Neural progenitor cell (in vitro differentiated cells): ENCODE data around the gene PRICKLE2. TPM values are rescaled to one million over a fixed set of nuclear protein-coding genes. Genes with fewer than 3 reads are reported as not detected.
A peak's percentile ranks its signal among the peaks of the same experiment; 100 is the strongest.

Source experiments
- DNase-seq: peaks from one replicate; pipeline ENCODE4 v3.0.0-alpha.2; 2016; ENCODE audit warnings: low spot score
- H2AFZ ChIP-seq: fragments of 200-600 bp; sonication (generic); replicated peaks from 2 replicates; pipeline ENCODE4 v1.6.1; 2016; ENCODE audit warnings: antibody characterized with exemption
- H3F3A ChIP-seq: fragments of 200-600 bp; sonication (generic); 2 replicates; pipeline ENCODE4 v1.6.1; 2016; ENCODE audit warnings: antibody characterized with exemption, low read depth
- H3K27ac ChIP-seq: fragments of 200-600 bp; sonication (generic); 2 replicates; pipeline ENCODE4 v1.5.1; 2016; ENCODE audit warnings: mild to moderate bottlenecking
- H3K27me3 ChIP-seq: fragments of 200-600 bp; sonication (generic); 2 replicates; pipeline ENCODE4 v1.6.1; 2016; ENCODE audit warnings: mild to moderate bottlenecking, moderate library complexity
- H3K36me3 ChIP-seq: fragments of 200-600 bp; sonication (generic); 2 replicates; pipeline ENCODE4 v1.5.1; 2016
- H3K4me1 ChIP-seq: fragments of 200-600 bp; sonication (generic); 2 replicates; pipeline ENCODE4 v1.6.1; 2016; ENCODE audit warnings: mixed run types
- H3K4me2 ChIP-seq: fragments of 200-600 bp; sonication (generic); 2 replicates; pipeline ENCODE4 v1.6.1; 2016
- H3K4me3 ChIP-seq: fragments of 200-600 bp; sonication (generic); 2 replicates; pipeline ENCODE4 v1.5.1; 2016
- H3K79me2 ChIP-seq: fragments of 200-600 bp; sonication (generic); 2 replicates; pipeline ENCODE4 v1.6.1; 2016; ENCODE audit warnings: low read depth
- H3K9ac ChIP-seq: fragments of 200-600 bp; sonication (generic); 2 replicates; pipeline ENCODE4 v1.6.1; 2016
- H3K9me3 ChIP-seq: fragments of 200-600 bp; sonication (generic); 2 replicates; pipeline ENCODE4 v1.5.1; 2016; ENCODE audit warnings: low read depth
- H4K20me1 ChIP-seq: fragments of 200-600 bp; sonication (generic); 2 replicates; pipeline ENCODE4 v1.6.1; 2016; ENCODE audit warnings: low read depth
- H3K27ac Mint-ChIP-seq: 3 replicates; pipeline ENCODE4 v1.8.0; 2021; ENCODE audit warnings: mixed read lengths
- H3K27me3 Mint-ChIP-seq: 2 replicates; pipeline ENCODE4 v1.8.0; 2022; ENCODE audit warnings: low read depth, mild to moderate bottlenecking, inconsistent platforms, moderate library complexity, mixed read lengths; ENCODE audit not compliant: insufficient read depth
- H3K36me3 Mint-ChIP-seq: 3 replicates; pipeline ENCODE4 v1.8.0; 2021; ENCODE audit warnings: mixed read lengths
- H3K4me1 Mint-ChIP-seq: 3 replicates; pipeline ENCODE4 v1.8.0; 2021; ENCODE audit warnings: mixed read lengths
- H3K4me3 Mint-ChIP-seq: 3 replicates; pipeline ENCODE4 v1.8.0; 2021; ENCODE audit warnings: mild to moderate bottlenecking, moderate library complexity, mixed read lengths
- H3K9me3 Mint-ChIP-seq: 3 replicates; pipeline ENCODE4 v1.8.0; 2020; ENCODE audit warnings: mixed read lengths
- EZH2 ChIP-seq: fragments of 200-600 bp; sonication (generic); IDR thresholded peaks from 2 replicates; pipeline ENCODE4 v1.6.1; 2017; ENCODE audit warnings: antibody characterized with exemption, mild to moderate bottlenecking, moderate library complexity
- EZH2phosphoT487 ChIP-seq: fragments of 200-600 bp; sonication (generic); IDR thresholded peaks from 2 replicates; pipeline ENCODE4 v1.6.1; 2017; ENCODE audit warnings: antibody characterized with exemption
- total RNA-seq: library from RNA; depleted of rRNA; stranded (reverse); fragments of >200 nt; gene quantifications from 2 replicates; pipeline ENCODE4 v1.2.3, GENCODE V29; 2015; ENCODE audit warnings: low replicate concordance
- TF ChIP-seq, protein P1 (sequence below): fragments of 200-600 bp; sonication (generic); IDR thresholded peaks from 2 replicates; pipeline ENCODE4 v1.5.1; 2017; ENCODE audit warnings: antibody characterized with exemption, mild to moderate bottlenecking

PRICKLE2 gene
- total RNA-seq, 1 donor from 2014 or later: 11.5 TPM

DNA sequence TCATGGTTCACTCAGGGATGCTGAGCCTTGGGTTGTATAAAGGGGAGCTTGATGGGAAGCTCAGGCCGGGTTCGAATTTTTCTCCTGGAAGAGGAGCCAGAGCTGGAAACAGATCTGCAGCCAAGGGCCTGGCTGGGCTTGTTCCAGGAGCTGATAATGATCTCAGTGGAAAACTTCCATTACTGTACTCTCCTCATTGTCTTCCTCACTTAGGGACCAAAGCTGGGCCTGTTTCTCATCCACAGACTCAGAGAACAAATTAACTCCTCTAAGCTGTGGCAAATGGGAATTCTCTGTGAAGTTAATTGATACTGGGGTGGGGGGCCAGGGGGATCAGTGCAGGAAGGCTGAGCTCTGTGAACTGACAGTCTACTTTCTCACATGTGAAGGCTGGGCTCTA, 92.0 kb downstream of the PRICKLE2 start:
- peak; percentile 31 for DNase-seq
- Histone ChIP-seq H3K9me3 (no peaks in the 10 kb centered on the region), H3F3A (peaks cover 9% of the 10 kb centered on the region), H3K36me3 (no peaks in the 10 kb centered on the region), H3K4me1 (peaks cover 19% of the 10 kb centered on the region), H2AFZ (no peak overlapping the region), H3K79me2 (no peaks in the 10 kb centered on the region), H3K4me2 (peak overlapping the region; percentile 7), H3K9ac (no peak overlapping the region), H4K20me1 (no peaks in the 10 kb centered on the region), H3K27ac (no peak overlapping the region), H3K4me3 (no peak overlapping the region), H3K27me3 (no peaks in the 10 kb centered on the region)
- Mint-ChIP-seq H3K36me3 (no peaks in the 10 kb centered on the region), H3K4me3 (no peak overlapping the region), H3K9me3 (no peaks in the 10 kb centered on the region), H3K27ac (no peak overlapping the region), H3K27me3 (no peaks in the 10 kb centered on the region), H3K4me1 (peaks cover 6% of the 10 kb centered on the region)
- no peak for TF ChIP-seq EZH2
- no peak for TF ChIP-seq EZH2phosphoT487
- TF ChIP-seq, protein P1, sequence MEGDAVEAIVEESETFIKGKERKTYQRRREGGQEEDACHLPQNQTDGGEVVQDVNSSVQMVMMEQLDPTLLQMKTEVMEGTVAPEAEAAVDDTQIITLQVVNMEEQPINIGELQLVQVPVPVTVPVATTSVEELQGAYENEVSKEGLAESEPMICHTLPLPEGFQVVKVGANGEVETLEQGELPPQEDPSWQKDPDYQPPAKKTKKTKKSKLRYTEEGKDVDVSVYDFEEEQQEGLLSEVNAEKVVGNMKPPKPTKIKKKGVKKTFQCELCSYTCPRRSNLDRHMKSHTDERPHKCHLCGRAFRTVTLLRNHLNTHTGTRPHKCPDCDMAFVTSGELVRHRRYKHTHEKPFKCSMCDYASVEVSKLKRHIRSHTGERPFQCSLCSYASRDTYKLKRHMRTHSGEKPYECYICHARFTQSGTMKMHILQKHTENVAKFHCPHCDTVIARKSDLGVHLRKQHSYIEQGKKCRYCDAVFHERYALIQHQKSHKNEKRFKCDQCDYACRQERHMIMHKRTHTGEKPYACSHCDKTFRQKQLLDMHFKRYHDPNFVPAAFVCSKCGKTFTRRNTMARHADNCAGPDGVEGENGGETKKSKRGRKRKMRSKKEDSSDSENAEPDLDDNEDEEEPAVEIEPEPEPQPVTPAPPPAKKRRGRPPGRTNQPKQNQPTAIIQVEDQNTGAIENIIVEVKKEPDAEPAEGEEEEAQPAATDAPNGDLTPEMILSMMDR: no peak

GRCh38 chr3:64131725-64132469, 93.4 kb downstream of the PRICKLE2 start:
- peaks cover 6% of the 10 kb centered on the region for H3K4me1 Mint-ChIP-seq
- peaks cover 2% of the 10 kb centered on the region for H3K27me3 Mint-ChIP-seq

GRCh38 chr3:64130436-64130835, 94.8 kb downstream of the PRICKLE2 start:
- Histone ChIP-seq H3K9me3 (no peaks in the 10 kb centered on the region), H2AFZ (no peak overlapping the region), H3K4me2 (no peak overlapping the region), H4K20me1 (no peaks in the 10 kb centered on the region), H3K79me2 (no peaks in the 10 kb centered on the region), H3K27ac (no peak overlapping the region), H3K4me1 (peaks cover 29% of the 10 kb centered on the region), H3K9ac (no peak overlapping the region), H3K27me3 (no peaks in the 10 kb centered on the region), H3K4me3 (no peak overlapping the region), H3K36me3 (no peaks in the 10 kb centered on the region), H3F3A (peaks cover 9% of the 10 kb centered on the region)
- no peak overlapping the region for H3K4me3 Mint-ChIP-seq
- no peak for DNase-seq
- TF ChIP-seq EZH2phosphoT487 (no peak), EZH2 (no peak)
- TF ChIP-seq, protein P1: no peak
- peaks cover 2% of the 10 kb centered on the region for H3K27me3 Mint-ChIP-seq
- no peak overlapping the region for H3K27ac Mint-ChIP-seq
- H3K9me3 Mint-ChIP-seq: no peaks in the 10 kb centered on the region
- H3K36me3 Mint-ChIP-seq: peaks cover 2% of the 10 kb centered on the region
- H3K4me1 Mint-ChIP-seq: peaks cover 6% of the 10 kb centered on the region

More at GRCh38 chr3:64131725-64132469, 93.4 kb downstream of the PRICKLE2 start:
- no peak for DNase-seq
- H3K9ac ChIP-seq: no peak overlapping the region
- Mint-ChIP-seq H3K4me3 (no peak overlapping the region), H3K9me3 (no peaks in the 10 kb centered on the region), H3K36me3 (no peaks in the 10 kb centered on the region), H3K27ac (no peak overlapping the region)
- H2AFZ ChIP-seq: no peak overlapping the region
- peaks cover 29% of the 10 kb centered on the region for H3K4me1 ChIP-seq
- peaks cover 9% of the 10 kb centered on the region for H3F3A ChIP-seq
- H3K9me3 ChIP-seq: no peaks in the 10 kb centered on the region
- H3K27me3 ChIP-seq: no peaks in the 10 kb centered on the region
- TF ChIP-seq, protein P1: no peak
- TF ChIP-seq EZH2phosphoT487: no peak
- no peak for TF ChIP-seq EZH2
- H3K4me3 ChIP-seq: no peak overlapping the region
- H3K4me2 ChIP-seq: no peak overlapping the region
- H3K79me2 ChIP-seq: no peaks in the 10 kb centered on the region
- no peaks in the 10 kb centered on the region for H3K36me3 ChIP-seq
- no peak overlapping the region for H3K27ac ChIP-seq
- no peaks in the 10 kb centered on the region for H4K20me1 ChIP-seq
